ES-I3 (cell line): ENCODE measurements around the gene DNAL4.
"Not testable (repeated sequence)": the region's sequence is repeated elsewhere in the genome, so short reads cannot be mapped to it uniquely, and the experiment has no call there.

Source experiments
- H3K36me3 ChIP-seq: 2 replicates; pipeline ENCODE4 v1.6.1; 2013; ENCODE audit warnings: mild to moderate bottlenecking, low read length, control low read depth, moderate library complexity; ENCODE audit not compliant: insufficient read depth
- H3K4me1 ChIP-seq: 2 replicates; pipeline ENCODE4 v1.6.1; 2013; ENCODE audit warnings: mild to moderate bottlenecking, control low read depth, low read length; ENCODE audit not compliant: insufficient read depth
- H3K9ac ChIP-seq: 2 replicates; pipeline ENCODE4 v1.6.1; 2013; ENCODE audit warnings: low read depth, mild to moderate bottlenecking, low read length, moderate library complexity
- H3K9me3 ChIP-seq: 2 replicates; pipeline ENCODE4 v1.6.1; 2013; ENCODE audit warnings: mild to moderate bottlenecking, low read length, moderate library complexity; ENCODE audit not compliant: control insufficient read depth, insufficient read depth

DNAL4 gene

DNA sequence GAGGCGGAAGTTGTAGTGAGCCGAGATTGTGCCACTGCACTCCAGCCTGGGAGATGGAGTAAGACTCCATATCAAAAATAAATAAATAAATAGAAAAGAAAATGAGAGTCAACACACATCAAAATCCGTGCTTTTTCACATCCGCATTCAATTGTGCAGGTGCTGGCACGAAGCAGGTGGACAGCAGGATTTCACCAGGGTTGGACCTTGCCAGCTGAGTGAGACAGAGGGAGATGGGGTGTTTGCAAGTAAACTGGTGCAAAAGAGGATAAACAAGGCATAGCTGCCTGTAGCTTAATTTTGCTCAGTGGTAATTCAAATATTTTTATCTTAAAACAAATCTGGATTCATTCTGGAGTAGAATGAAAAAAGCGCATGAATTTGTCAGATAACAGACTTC is 23.3 kb upstream of the DNAL4 start:
- H3K4me1 ChIP-seq, result no peaks in the 10 kb centered on the region
- H3K9ac ChIP-seq, result no peak overlapping the region
- no peaks in the 10 kb centered on the region for H3K9me3 ChIP-seq
- H3K36me3 ChIP-seq, result no peaks in the 10 kb centered on the region

GRCh38 chr22:38815842-38816241 is 21.9 kb upstream of the DNAL4 start:
- Histone ChIP-seq H3K4me1 (no peaks in the 10 kb centered on the region), H3K9me3 (no peaks in the 10 kb centered on the region), H3K36me3 (no peaks in the 10 kb centered on the region)

DNA sequence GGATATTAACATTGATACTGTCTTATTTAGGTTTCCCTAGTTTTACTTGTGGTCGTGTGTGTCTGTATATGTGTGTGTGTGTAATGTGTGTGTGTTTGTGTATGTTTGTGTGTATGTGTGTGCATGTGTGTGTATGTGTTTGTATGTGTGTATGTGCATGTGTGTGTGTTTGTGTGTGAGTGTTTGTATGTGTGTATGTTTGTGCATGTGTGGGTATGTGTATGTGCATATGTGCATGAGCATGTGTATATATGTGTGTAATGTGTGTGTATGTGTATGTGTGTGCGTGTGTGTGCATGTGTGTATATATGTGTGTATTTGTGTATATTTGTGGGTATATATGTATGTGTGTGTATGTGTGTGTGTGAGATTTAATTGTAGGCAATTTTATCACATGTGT is 17.3 kb upstream of the DNAL4 start:
- Histone ChIP-seq H3K36me3 (no peaks in the 10 kb centered on the region), H3K9ac (no peak overlapping the region), H3K9me3 (peaks cover 4% of the 10 kb centered on the region; the same call in 1 of the 2 replicates), H3K4me1 (no peaks in the 10 kb centered on the region)

More at GRCh38 chr22:38815842-38816241, 21.9 kb upstream of the DNAL4 start:
- no peak overlapping the region for H3K9ac ChIP-seq

- H3K9me3 ChIP-seq, H3K36me3 ChIP-seq, H3K9ac ChIP-seq, H3K4me1 ChIP-seq: not testable (repeated sequence)
Observed at GRCh38 chr22:38805041-38805593, 11.2 kb upstream of the DNAL4 start.

GRCh38 chr22:38802671-38803121 is 8.8 kb upstream of the DNAL4 start:
- H3K9ac ChIP-seq, result peak overlapping the region; percentile 54
- peaks cover 3% of the 10 kb centered on the region; the same call in 1 of the 2 replicates for H3K9me3 ChIP-seq
- no peaks in the 10 kb centered on the region for H3K36me3 ChIP-seq
- H3K4me1 ChIP-seq, result no peaks in the 10 kb centered on the region

DNA sequence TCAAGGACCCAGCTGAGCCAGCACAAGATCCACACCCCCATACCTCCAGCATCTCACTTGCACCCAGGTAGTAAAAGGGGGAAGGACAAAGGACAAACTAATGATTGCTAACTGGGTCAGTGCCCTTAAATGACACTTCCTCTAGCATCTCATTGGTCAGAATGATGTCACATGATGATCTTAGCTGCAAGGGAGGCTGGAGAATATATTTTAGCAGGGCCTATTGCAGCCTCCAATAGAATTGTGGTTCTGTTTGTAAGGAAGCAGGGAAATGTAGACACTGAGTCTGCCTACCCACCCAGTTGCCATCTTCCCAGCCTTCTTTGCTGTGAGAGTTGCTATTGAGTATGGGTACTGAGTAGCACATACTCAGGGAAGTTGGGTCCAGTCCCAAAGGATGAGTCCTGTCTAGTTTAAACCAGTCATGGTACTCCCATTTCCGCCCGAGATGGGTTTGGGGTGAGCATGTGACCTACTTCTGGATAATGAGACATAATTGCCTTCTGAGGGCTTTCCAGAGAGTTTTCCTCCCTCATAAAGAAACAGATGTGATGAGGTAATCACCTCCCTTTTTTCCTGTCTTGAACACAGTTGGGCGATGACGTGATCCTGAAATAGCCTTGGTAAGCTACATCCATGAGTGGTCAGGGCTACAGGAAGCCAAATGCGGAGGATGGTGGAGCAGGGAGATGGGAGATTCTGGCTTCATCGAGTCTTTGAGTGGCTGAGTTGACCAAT is 5.5 kb upstream of the DNAL4 start:
- no peaks in the 10 kb centered on the region for H3K36me3 ChIP-seq
- H3K9ac ChIP-seq, result no peak overlapping the region
- peaks cover 2% of the 10 kb centered on the region; the same call in 1 of the 2 replicates for H3K4me1 ChIP-seq

GRCh38 chr22:38798496-38798895 is 4.6 kb upstream of the DNAL4 start:
- H3K36me3 ChIP-seq, result no peaks in the 10 kb centered on the region
- H3K9ac ChIP-seq, result no peak overlapping the region
- H3K4me1 ChIP-seq, result peaks cover 4% of the 10 kb centered on the region; the same call in 1 of the 2 replicates
- H3K9me3 ChIP-seq, result peaks cover 3% of the 10 kb centered on the region; the same call in 1 of the 2 replicates

More for the DNA sequence above, 5.5 kb upstream of the DNAL4 start:
- peaks cover 3% of the 10 kb centered on the region; the same call in 1 of the 2 replicates for H3K9me3 ChIP-seq

GRCh38 chr22:38796262-38796957 is 2.5 kb upstream of the DNAL4 start:
- peaks cover 10% of the 10 kb centered on the region for H3K4me1 ChIP-seq
- H3K36me3 ChIP-seq, result no peaks in the 10 kb centered on the region
- H3K9ac ChIP-seq, result no peak overlapping the region
- H3K9me3 ChIP-seq, result peaks cover 3% of the 10 kb centered on the region; the same call in 1 of the 2 replicates

GRCh38 chr22:38795569-38795968 is 1.6 kb upstream of the DNAL4 start:
- Histone ChIP-seq H3K36me3 (no peaks in the 10 kb centered on the region), H3K4me1 (peaks cover 10% of the 10 kb centered on the region), H3K9me3 (peaks cover 3% of the 10 kb centered on the region; the same call in 1 of the 2 replicates), H3K9ac (no peak overlapping the region)

GRCh38 chr22:38793317-38793716 is 626 bp downstream of the DNAL4 start:
- Histone ChIP-seq H3K36me3 (no peaks in the 10 kb centered on the region), H3K9ac (peak overlapping the region; percentile 84; the same call in 1 of the 2 replicates), H3K4me1 (peaks cover 10% of the 10 kb centered on the region), H3K9me3 (no peaks in the 10 kb centered on the region)

DNA sequence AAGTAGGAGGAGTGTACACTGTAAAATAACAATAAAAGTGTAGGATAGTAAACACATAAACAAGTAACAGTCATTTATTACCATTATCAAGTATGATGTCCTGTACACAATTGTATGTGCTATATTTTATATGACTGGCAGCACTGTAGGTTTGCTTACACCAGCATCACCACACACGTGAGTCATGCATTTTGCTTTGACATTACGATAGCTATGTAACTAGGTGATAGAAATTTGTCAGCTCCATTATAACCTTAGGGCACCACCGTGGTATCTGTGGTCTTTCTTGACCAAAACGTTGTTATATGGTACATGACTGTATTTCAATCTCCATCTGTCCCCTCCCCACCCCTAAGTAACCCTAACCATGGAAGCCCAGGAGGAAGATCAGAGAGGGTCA is 1.1 kb downstream of the DNAL4 start:
- Histone ChIP-seq H3K9ac (peak overlapping the region; percentile 84; the same call in 1 of the 2 replicates), H3K36me3 (no peaks in the 10 kb centered on the region), H3K4me1 (peaks cover 10% of the 10 kb centered on the region), H3K9me3 (no peaks in the 10 kb centered on the region)

GRCh38 chr22:38789606-38790005 is 4.3 kb downstream of the DNAL4 start:
- H3K9me3 ChIP-seq, result no peaks in the 10 kb centered on the region
- H3K36me3 ChIP-seq, result no peaks in the 10 kb centered on the region
- peaks cover 10% of the 10 kb centered on the region for H3K4me1 ChIP-seq
- no peak overlapping the region for H3K9ac ChIP-seq

DNA sequence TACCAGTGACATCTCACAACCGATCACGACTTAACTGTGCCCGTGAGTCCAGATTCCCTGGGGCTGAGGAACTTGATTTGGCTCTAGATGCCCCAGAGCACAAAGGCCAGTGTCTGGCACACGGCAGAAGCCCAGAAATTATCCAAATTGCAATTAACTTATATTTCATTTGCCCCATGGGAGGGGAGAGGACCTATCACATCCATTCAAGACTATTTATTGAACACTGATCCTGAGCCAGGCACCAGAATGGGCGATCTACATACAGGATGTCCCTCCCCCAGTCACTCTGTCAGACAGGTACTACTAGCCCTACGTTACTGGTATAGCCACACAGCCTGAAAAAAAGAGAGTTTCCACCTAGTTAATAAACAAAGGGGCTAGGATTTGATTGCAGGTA is 5.1 kb downstream of the DNAL4 start:
- Histone ChIP-seq H3K9ac (no peak overlapping the region), H3K9me3 (no peaks in the 10 kb centered on the region), H3K4me1 (peaks cover 6% of the 10 kb centered on the region; the same call in 1 of the 2 replicates), H3K36me3 (no peaks in the 10 kb centered on the region)

GRCh38 chr22:38788021-38788816 is 5.7 kb downstream of the DNAL4 start:
- peaks cover 5% of the 10 kb centered on the region; the same call in 1 of the 2 replicates for H3K4me1 ChIP-seq
- no peaks in the 10 kb centered on the region for H3K9me3 ChIP-seq
- H3K36me3 ChIP-seq, result no peaks in the 10 kb centered on the region
- no peak overlapping the region for H3K9ac ChIP-seq
